ENCODE results near the gene ODF4.
"Not testable (repeated sequence)": the region's sequence is repeated elsewhere in the genome, so short reads cannot be mapped to it uniquely, and the experiment has no call there.

ODF4 gene

DNA sequence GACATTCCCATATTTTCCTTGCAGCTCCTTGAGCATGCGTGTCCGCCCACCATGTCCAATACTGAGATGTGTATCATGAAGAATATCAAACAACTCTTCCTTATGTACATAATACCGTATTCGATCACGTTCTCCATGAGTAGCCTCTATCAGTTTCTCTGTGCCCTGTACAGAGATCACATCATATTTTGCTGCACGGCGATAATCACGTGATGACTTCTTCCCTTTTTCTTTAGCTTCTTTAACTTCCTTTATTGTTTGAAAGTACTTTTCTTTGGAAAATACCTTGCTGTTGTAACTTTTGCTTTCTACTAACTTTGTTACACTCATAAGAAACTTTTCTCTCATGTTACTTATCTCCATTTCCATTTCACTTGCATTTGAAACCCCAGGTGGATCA lies 30.3 kb downstream of the ODF4 start:
- no peak for DNase-seq (ENCODE audit: low spot score)

GRCh38 chr17:8371786-8372185 lies 32.1 kb downstream of the ODF4 start:
- no peak for DNase-seq (ENCODE audit: low spot score)

DNA sequence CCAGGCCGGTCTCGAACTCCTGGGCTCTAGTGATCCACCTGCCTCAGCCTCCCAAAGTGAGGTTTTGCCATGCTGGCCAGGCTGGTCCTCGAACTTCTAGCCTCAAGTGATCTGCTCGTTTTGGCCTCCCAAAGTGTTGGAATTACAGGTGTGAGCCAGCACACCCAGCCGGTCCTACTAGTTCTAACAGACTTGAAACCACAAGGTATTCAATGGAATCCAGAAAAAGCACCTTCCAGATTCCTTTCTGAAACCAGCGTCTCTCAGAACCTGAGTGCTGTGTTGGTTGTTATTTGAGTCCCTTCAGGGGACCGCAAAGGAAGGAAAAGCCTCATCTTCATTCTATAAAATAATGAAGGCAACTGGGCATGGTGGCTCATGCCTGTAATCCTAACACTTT lies 32.8 kb downstream of the ODF4 start:
- no peak for DNase-seq (ENCODE audit: low spot score)

DNA sequence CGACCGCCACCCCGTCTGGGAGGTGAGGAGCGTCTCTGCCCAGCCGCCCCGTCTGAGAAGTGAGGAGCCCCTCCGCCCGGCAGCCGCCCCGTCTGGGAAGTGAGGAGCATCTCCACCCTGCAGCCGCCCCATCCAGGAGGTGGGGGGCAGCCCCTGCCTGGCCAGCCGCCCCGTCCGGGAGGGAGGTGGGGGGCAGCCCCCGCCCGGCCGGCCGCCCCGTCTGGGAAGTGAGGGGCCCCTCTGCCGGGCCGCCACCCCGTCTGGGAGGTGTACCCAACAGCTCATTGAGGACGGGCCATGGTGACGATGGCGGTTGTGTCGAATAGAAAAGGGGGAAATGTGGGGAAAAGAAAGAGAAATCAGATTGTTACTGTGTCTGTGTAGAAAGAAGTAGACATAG lies 34.2 kb downstream of the ODF4 start:
- DNase-seq (ENCODE audit: low spot score): not testable (repeated sequence)

DNA sequence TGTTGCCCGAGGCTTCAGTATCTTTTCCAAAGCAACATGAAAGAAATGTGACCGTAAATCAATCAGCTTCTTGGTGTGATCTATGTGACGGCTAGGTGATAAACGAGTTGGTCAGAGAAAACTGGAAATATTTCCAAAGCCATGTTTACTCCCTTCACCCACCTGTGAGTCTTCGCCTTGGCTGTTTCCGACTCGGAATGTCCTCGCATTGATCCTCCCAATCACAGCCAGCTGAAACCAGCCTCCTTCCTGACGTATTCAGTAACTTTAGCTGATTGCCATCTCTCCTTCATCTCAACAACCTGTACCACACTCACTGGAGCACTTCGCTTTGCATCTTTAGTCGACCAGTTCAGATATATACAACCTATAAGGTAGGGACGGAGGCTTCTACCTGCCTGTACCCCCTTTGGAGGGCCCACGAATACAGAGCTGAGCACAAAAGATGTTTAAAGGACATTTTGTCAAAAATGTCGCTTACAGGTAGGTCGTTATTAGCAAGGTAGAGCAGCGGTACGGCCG lies 36.2 kb downstream of the ODF4 start:
- DNase-seq (ENCODE audit: low spot score): peak; percentile 39

DNA sequence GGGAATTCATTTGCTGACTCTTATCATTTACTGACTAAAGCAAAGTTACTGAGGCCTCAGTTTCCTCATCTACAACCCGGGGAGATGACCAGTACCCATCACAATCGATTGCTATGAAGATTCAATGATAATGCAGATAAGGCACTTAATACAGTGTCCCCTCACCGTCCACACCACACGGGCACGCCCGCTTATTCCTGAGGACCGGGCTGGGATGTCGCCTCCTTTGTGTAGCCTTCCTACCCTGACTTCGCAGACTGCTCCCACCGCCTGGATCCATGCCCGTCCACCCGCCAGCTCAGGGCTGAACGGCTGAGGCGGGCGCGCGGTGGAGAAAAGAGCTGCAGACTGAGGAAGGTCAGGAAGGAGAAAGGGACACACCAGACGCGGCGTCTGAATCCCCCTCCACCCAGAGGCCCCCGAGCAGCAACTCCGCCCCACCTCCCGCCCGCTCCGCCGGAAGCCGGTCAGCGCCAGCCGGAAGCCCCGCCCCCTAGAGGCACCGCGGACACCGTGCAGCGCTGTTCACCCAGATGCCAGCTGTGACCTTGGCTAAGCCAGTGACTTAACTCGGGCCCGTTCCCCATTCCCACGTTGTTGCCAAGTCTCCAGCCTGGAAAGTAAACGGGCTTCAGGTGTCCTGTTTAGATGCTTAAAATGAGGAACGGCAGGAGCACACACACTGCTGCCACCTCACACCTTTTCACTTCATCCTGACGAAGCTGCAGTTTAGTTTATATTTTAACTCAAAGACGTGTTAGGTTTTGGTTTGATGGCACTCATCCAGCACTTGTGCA lies 36.8 kb downstream of the ODF4 start, which contains the start of gene KRABD2:
Gene KRABD2, minus strand, starts transcription at position 434 of the 797 bp plus-strand sequence.
- DNase-seq (ENCODE audit: low spot score): peak; percentile 96

DNA sequence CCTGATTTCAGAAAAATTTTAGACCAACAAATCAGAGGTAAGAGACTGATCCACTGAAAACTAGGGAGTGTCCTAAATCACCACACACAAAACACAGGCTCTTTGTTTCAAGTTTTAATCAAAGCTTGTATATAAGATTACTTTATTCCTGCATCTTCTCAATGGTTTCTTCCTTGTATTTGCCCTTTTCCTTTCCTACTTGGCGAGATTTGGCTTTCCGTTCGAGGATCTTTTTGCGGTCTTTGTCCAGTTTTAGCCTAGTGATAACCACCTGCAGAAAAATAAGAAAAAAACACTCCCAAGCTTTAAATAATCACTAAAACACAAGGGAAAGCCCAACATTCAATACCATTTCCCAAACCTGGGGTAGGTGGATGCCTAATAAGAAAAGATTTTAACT lies 37.8 kb downstream of the ODF4 start:
- no peak for DNase-seq (ENCODE audit: low spot score)

GRCh38 chr17:8378117-8378516 lies 38.5 kb downstream of the ODF4 start:
- not testable (repeated sequence) for DNase-seq (ENCODE audit: low spot score)

GRCh38 chr17:8380049-8380448 lies 40.4 kb downstream of the ODF4 start:
- DNase-seq (ENCODE audit: low spot score): no peak

- no peak for DNase-seq (ENCODE audit: low spot score)
These were observed 42.6 kb downstream of the ODF4 start for GRCh38 chr17:8382052-8382879.

DNA sequence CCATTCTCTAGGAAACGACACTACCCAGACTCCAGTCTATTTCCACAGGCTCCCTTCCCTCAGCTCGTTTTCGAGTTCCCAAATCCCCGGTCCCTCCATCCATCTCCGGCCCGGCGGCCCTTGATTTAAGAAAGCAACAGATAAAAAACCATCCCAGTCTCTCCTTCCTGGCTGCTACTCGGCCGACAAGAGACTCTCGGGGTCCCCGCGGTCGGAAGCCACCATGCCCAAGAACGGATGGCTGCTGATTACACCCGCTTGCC lies 43.2 kb downstream of the ODF4 start:
- no peak for DNase-seq (ENCODE audit: low spot score)

DNA sequence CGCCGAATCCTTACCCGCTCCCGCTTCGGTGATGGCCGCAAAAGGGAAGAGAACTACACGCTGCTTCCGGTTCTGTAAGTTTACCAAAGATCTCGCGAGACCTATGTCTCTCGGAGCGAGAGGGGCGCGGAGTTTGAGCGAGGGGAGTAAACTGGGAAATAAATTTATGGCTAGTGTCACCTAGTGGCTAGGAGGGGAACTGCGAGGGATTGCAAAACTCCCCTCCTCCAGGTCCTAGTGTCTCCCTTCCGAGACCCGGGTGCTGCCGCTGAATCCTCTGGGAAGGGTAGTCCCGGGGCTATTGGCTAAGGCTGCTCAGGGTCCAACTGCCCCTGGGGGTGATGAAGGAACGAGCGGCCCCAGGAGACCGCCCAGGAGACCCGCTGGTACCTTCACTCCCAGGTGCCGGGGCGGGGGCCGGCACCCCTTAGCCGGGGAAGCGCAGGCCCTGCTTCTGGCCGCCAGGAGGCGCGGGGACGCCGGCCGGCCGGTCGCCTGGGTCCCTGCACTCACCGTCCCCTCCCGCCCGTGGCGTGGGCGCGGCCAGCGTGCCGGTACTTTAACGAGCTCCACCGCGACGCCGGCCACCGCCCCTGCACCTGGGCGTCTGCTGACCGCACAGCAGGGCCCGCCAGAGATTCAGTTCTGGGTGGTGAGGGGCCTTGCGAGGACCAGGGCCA lies 43.6 kb downstream of the ODF4 start, which contains the start of gene RPL26:
Gene RPL26, minus strand, starts transcription at position 51 of the 680 bp plus-strand sequence. CDS start 883 bp downstream, outside the sequence.
- peak; percentile 95 for DNase-seq (ENCODE audit: low spot score)

DNA sequence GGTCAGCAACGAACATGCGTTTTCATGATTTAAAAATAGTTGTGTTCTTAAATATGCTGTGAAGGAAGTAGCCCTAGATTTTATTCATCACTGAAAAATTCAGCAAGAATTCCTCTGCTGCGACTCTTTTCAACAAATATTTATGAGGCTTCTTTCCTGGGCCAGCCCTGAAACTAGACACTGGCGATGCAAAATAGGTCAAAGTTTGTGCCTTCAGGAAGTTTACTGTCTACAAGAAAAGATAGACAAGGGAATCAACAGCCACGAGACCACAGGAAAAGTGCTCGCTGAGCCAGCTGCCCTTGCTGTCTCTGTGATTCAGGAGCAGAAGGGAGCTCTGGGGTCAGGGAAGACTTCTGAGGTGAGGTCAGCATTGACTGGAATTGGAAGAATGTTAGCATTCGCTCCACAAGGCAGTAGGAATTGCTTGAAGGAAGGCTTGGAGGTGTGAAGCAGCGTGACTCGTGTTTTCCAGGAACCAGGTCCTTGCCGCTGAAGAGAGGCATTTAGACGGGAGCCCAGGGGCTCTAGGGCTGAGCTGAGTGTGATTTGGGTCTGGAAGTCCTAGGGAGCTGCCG lies 45.2 kb downstream of the ODF4 start:
- peak; percentile 84 for DNase-seq (ENCODE audit: low spot score)

- DNase-seq (ENCODE audit: low spot score): no peak
These were observed 47.2 kb downstream of the ODF4 start for GRCh38 chr17:8386841-8387240.

GRCh38 chr17:8387914-8388651 lies 48.4 kb downstream of the ODF4 start:
- DNase-seq (ENCODE audit: low spot score): no peak

- DNase-seq (ENCODE audit: low spot score): no peak
These were observed 52.1 kb downstream of the ODF4 start for GRCh38 chr17:8391711-8392110.

DNA sequence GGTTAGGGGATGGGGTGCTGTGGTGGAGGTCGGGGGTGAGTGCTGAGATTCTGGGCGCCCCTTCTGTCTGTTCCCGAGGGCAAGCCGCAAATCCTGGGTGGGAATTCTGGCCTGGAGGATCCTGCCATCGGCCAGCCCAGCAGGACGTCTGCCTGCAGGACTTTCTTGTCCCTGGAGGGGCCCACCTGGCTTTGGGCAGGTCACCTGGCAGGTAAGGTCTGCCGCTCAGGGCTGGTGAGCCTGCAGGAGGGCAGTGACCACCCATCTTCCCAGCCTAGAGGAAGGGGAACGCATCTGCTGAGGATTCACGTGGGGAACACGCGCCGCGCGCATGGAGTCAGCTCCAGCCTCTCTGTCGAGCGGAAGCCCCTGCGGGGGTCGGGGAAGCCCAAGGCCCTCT lies 52.6 kb downstream of the ODF4 start:
- no peak for DNase-seq (ENCODE audit: low spot score)

DNA sequence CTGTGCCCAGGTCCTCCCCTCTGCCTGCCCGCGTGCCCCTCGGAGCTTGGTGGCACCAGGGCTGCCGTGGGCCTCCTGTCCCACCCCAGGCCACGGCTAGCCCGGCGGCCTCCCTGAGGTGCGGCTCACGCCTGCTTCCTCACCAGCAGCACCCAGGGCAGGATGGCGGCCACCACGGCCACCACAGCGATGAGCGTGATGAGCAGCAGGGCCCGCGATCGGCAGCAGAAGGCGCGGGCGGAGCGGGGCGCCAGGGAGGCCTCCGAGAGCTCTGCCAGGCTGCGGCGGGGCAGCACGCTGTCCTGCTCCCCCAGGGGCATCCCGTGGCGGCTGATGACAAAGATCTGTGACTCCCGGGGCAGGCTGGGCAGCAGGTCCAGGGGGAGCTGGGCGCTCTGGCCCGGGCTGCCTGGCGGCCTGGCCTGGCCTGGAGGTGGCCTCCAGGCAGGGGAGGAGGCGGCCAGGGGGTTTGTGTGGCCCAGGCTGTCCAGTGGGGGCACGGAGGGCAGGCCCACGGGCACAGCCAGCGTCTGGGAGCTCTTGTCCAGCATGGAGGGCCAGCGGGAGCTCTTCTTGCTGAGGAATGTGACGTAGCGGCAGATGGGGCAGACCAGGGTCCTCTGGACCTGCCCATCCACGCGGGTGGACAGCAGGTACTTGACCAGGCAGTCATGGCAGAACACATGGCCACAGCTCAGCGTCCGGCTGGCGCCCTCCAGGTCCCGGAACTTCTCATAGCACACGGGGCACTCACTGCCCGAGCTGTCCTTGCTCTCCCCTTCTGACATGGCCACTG lies 53.2 kb downstream of the ODF4 start:
- no peak for DNase-seq (ENCODE audit: low spot score)

- DNase-seq (ENCODE audit: low spot score): no peak
These were observed 54.0 kb downstream of the ODF4 start for GRCh38 chr17:8393470-8394231.

DNA sequence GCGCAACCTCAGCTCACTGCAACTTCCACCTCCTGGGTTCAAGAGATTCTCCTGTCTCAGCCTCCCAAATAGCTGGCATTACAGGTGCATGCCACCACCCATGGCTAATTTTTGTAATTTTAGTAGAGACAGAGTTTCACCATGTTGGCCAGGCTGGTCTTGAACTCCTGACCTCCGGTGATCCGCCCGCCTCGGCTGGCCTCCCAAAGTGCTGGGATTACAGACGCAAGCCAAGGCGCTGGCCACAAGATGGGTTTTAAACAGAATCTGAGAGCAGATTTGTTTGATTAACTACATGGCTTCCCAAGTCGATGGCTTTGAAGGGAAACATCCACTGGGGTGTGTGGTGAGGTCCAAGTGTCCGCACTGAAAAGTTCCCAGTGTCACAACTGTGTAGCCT lies 54.9 kb downstream of the ODF4 start:
- not testable (repeated sequence) for DNase-seq (ENCODE audit: low spot score)
